Small intestine (tissue), 7 donors: Measurements from ENCODE around the gene CHTF8. TPM values are rescaled to one million over a fixed set of nuclear protein-coding genes. Genes with fewer than 3 reads are reported as not detected.

Source experiments
- DNase-seq, 2 donors: peaks; one replicate each; pipeline versions ENCODE4 v3.0.0 to v3.0.0-alpha.2; 2013
- FAIRE-seq: peaks from 2 replicates; lab custom pipeline; 2012; peaks lifted over from hg19 to GRCh38; lab: Jason Lieb, UNC
- H3K27ac ChIP-seq, 3 donors: one replicate each; pipeline ENCODE4 v1.5.1; 2013; ENCODE audit warnings: low read length in 2 of 3, mild to moderate bottlenecking in 2 of 3, control low read depth in 1 of 3, inconsistent platforms in 1 of 3, low read depth in 1 of 3, moderate library complexity in 1 of 3
- H3K27me3 ChIP-seq, 3 donors: one replicate each; pipeline ENCODE4 v1.6.1; 2013; ENCODE audit warnings: low read length in 3 of 3, inconsistent platforms in 1 of 3; ENCODE audit not compliant: control insufficient read depth in 3 of 3, insufficient read depth in 3 of 3
- H3K36me3 ChIP-seq, 3 donors: one replicate each; pipeline ENCODE4 v1.6.1; 2013; ENCODE audit warnings: low read length in 3 of 3, inconsistent platforms in 1 of 3, low read depth in 1 of 3, mild to moderate bottlenecking in 1 of 3, moderate library complexity in 1 of 3; ENCODE audit not compliant: control insufficient read depth in 3 of 3, insufficient read depth in 2 of 3
- H3K4me1 ChIP-seq, 3 donors: one replicate each; pipeline ENCODE4 v1.6.1; 2013; ENCODE audit warnings: low read length in 2 of 3, inconsistent platforms in 1 of 3, low read depth in 1 of 3, mild to moderate bottlenecking in 1 of 3, moderate library complexity in 1 of 3; ENCODE audit not compliant: control insufficient read depth in 3 of 3, insufficient read depth in 2 of 3
- H3K4me3 ChIP-seq, 3 donors: one replicate each; pipeline ENCODE4 v1.5.1; 2013; ENCODE audit warnings: low read length in 3 of 3, control low read depth in 1 of 3, inconsistent platforms in 1 of 3, low read depth in 1 of 3, mild to moderate bottlenecking in 1 of 3, moderate library complexity in 1 of 3
- H3K9me3 ChIP-seq, 2 donors: one replicate each; pipeline ENCODE4 v1.6.1; 2013; ENCODE audit warnings: low read depth in 1 of 2, low read length in 1 of 2; ENCODE audit not compliant: control insufficient read depth in 2 of 2, insufficient read depth in 1 of 2
- WGBS, 3 donors: extraction: QIAGEN DNeasy Blood & Tissue Kit; methylation state at CpG; one replicate each; pipeline ENCODE4 v1.1.7; 2013; 5-methylcytosine and 5-hydroxymethylcytosine counted together
- polyA plus RNA-seq, 4 donors: library from polyadenylated mRNA; stranded (reverse) in 3 of 4; unstranded in 1 of 4; fragments of 200-250 nt in 3 of 4; fragments of 120-200 nt in 1 of 4; gene quantifications; one replicate each; pipeline versions ENCODE4 v1.2.1 to v1.2.3, GENCODE V29; 2013
- donor health status: healthy with polysubstance abuse.
- donor health status: control.
- donor health status: control.
- donor health status: Bipolar disorder and iron deficiency.
- donor health status: healthy.

CHTF8 gene
- polyA plus RNA-seq, 4 donors = 62.4 to 109 (median 74.6) TPM

- DNase-seq (no peak), FAIRE-seq (no peak)
- no peak overlapping the region for H3K27ac ChIP-seq
- H3K27me3 ChIP-seq = peaks cover 0 to 25% (median 2%) of the 10 kb centered on the region in 3 donors
- WGBS, 3 donors = 92 to 95% (median 94%) methylated on average over 7 of the region's 7 CpGs
- H3K4me1 ChIP-seq = peaks cover 0 to 14% (median 10%) of the 10 kb centered on the region in 3 donors
- peaks cover 0 to 59% (median 6%) of the 10 kb centered on the region in 3 donors for H3K36me3 ChIP-seq
- no peaks in the 10 kb centered on the region for H3K9me3 ChIP-seq
- H3K4me3 ChIP-seq = no peak overlapping the region
Measured at GRCh38 chr16:69110406-69110805, 22.0 kb downstream of the CHTF8 start.

GRCh38 chr16:69109486-69110270, 22.7 kb downstream of the CHTF8 start:
- peaks cover 0 to 28% (median 2%) of the 10 kb centered on the region in 3 donors for H3K27me3 ChIP-seq
- peaks cover 0 to 52% (median 6%) of the 10 kb centered on the region in 3 donors for H3K36me3 ChIP-seq
- H3K9me3 ChIP-seq = no peaks in the 10 kb centered on the region
- H3K4me1 ChIP-seq = peaks cover 0 to 14% (median 10%) of the 10 kb centered on the region in 3 donors
- H3K4me3 ChIP-seq = no peak overlapping the region
- FAIRE-seq = no peak
- H3K27ac ChIP-seq = no peak overlapping the region
- WGBS, 3 donors = 94 to 98% (median 96%) methylated on average over 42 to 48 of the region's 48 CpGs
- no peak for DNase-seq

- WGBS, 3 donors = 90 to 96% (median 93%) methylated on average over 4 of the region's 4 CpGs
Measured at GRCh38 chr16:69108905-69109252, 23.5 kb downstream of the CHTF8 start.

GRCh38 chr16:69108064-69108904, 24.1 kb downstream of the CHTF8 start:
- FAIRE-seq (no peak), DNase-seq (no peak)
- H3K4me1 ChIP-seq = peaks cover 0 to 14% (median 10%) of the 10 kb centered on the region in 3 donors
- WGBS, 3 donors = 54 to 67% (median 57%) methylated on average over 9 of the region's 9 CpGs
- no peaks in the 10 kb centered on the region for H3K9me3 ChIP-seq
- no peak overlapping the region for H3K4me3 ChIP-seq
- H3K36me3 ChIP-seq = peaks cover 0 to 38% (median 6%) of the 10 kb centered on the region in 3 donors
- no peak overlapping the region for H3K27ac ChIP-seq
- peaks cover 0 to 28% (median 2%) of the 10 kb centered on the region in 3 donors for H3K27me3 ChIP-seq

More at GRCh38 chr16:69108905-69109252, 23.5 kb downstream of the CHTF8 start:
- no peak for FAIRE-seq
- Histone ChIP-seq H3K4me1 (peaks cover 0 to 14% (median 10%) of the 10 kb centered on the region in 3 donors), H3K4me3 (no peak overlapping the region), H3K27me3 (peaks cover 0 to 28% (median 2%) of the 10 kb centered on the region in 3 donors), H3K9me3 (no peaks in the 10 kb centered on the region), H3K27ac (no peak overlapping the region), H3K36me3 (peaks cover 0 to 44% (median 6%) of the 10 kb centered on the region in 3 donors)
- no peak for DNase-seq

- H3K36me3 ChIP-seq = peaks cover 0 to 29% (median 6%) of the 10 kb centered on the region in 3 donors
- peaks cover 0 to 28% (median 2%) of the 10 kb centered on the region in 3 donors for H3K27me3 ChIP-seq
- FAIRE-seq = no peak
- no peak overlapping the region for H3K27ac ChIP-seq
- peak overlapping the region in 2 of 3 donors; percentile 46 to 54 for H3K4me3 ChIP-seq
- no peaks in the 10 kb centered on the region for H3K9me3 ChIP-seq
- DNase-seq = peak; percentile 46 to 54
- H3K4me1 ChIP-seq = peaks cover 0 to 14% (median 12%) of the 10 kb centered on the region in 3 donors
- 3 to 6% (median 5%) methylated on average over 46 to 52 of the region's 52 CpGs for WGBS, 3 donors
Measured at GRCh38 chr16:69107316-69107962, 24.9 kb downstream of the CHTF8 start.

GRCh38 chr16:69106491-69107315, 25.7 kb downstream of the CHTF8 start:
- H3K4me3 ChIP-seq = peak overlapping the region; percentile 37 to 54 (median 46)
- DNase-seq (peak; percentile 17 to 46), FAIRE-seq (no peak)
- no peak overlapping the region for H3K27ac ChIP-seq
- peaks cover 0 to 24% (median 6%) of the 10 kb centered on the region in 3 donors for H3K36me3 ChIP-seq
- 1% methylated on average over 40 to 55 of the region's 55 CpGs for WGBS, 3 donors
- H3K4me1 ChIP-seq = peaks cover 0 to 14% (median 14%) of the 10 kb centered on the region in 3 donors
- H3K9me3 ChIP-seq = no peaks in the 10 kb centered on the region
- peaks cover 0 to 28% (median 2%) of the 10 kb centered on the region in 3 donors for H3K27me3 ChIP-seq

- no peak for FAIRE-seq
Measured at GRCh38 chr16:69105501-69106361, 26.7 kb downstream of the CHTF8 start, which contains the start of gene HAS3. HAS3 (plus strand) TSS chr16:69105653; CDS start chr16:69109396, 3,743 bp downstream.

More at GRCh38 chr16:69105501-69106361, 26.7 kb downstream of the CHTF8 start, which contains the start of gene HAS3:
- DNase-seq = peak; percentile 65 to 82
- H3K4me3 ChIP-seq = peak within 1 kb of the TSS; percentile 37 to 54 (median 46)
- H3K9me3 ChIP-seq = no peaks in the 10 kb centered on the region
- peaks cover 0 to 28% (median 2%) of the 10 kb centered on the region in 3 donors for H3K27me3 ChIP-seq
- peaks cover 0 to 14% (median 14%) of the 10 kb centered on the region in 3 donors for H3K4me1 ChIP-seq
- peak within 1 kb of the TSS in 1 of 3 donors; percentile 32 for H3K27ac ChIP-seq
- 0 to 1% (median 0%) methylated on average over 45 to 80 of the region's 80 CpGs for WGBS, 3 donors
- H3K36me3 ChIP-seq = peaks cover 0 to 16% (median 6%) of the 10 kb centered on the region in 3 donors
